ENCODE data around the gene SLC6A12.
"Not testable (repeated sequence)": the region's sequence is repeated elsewhere in the genome, so short reads cannot be mapped to it uniquely, and the experiment has no call there.

SLC6A12 gene

DNA sequence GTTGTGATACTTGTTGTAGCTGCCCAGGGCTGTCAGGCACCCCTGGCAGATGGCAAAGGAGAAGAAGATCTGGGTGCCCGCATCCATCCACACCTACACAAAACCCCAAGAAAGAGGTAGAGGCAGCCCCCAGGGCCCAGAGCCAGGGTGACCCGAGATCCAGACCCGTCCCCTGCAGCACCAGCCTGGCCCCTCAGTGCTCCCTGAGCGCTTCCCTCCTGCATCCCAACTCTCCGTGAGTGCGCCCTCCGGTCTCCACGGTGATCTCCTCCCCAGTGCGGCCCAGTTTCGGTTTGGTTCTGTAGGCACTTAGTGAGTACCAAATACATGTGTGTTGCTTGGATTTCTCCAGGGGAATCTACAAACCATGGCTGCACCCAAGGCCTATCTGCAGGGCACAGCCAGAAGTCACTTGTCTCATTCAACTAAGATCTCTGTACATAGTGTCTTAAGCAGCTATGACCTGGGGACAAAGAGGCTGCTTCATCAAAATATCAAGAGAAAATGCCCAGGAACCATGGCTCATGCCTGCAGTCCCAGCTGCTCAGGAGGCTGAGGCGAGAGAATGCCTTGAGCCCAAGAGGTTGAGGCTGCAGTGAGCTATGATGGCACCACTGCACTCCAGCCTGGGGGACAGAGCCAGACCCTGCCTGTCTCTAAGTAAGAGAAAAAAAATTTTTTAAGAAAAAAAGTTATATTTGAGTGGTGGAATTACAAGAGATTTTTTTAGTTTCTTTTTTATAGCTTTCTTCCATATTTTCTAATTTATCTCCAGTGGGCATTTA is 15.9 kb downstream of the SLC6A12 start:
- DNase-seq (ENCODE audit: low read depth, low spot score): no peak

- no peak for DNase-seq (ENCODE audit: low read depth, low spot score)
Observed at GRCh38 chr12:197347-197746, 16.6 kb downstream of the SLC6A12 start.

DNA sequence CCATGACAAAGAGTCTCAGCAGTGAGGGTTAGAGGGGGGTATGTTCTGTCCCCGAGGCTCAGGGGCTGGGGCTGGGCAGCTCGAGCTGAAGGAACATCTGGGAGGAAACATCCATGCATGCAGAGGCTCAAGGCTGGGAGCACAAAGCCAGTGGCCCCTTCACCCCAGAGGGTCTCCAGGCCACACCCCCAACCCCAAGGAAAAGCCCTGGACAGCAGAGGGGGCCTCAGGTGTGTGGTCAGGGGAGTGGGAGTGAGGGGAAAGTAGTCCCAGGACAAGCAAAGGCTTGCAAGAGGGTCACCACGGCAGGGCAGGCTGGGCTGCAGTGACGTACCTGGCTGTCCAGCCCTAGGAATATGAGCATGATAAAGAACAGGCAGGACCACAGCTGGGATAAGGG is 17.5 kb downstream of the SLC6A12 start:
- no peak for DNase-seq (ENCODE audit: low read depth, low spot score)

DNA sequence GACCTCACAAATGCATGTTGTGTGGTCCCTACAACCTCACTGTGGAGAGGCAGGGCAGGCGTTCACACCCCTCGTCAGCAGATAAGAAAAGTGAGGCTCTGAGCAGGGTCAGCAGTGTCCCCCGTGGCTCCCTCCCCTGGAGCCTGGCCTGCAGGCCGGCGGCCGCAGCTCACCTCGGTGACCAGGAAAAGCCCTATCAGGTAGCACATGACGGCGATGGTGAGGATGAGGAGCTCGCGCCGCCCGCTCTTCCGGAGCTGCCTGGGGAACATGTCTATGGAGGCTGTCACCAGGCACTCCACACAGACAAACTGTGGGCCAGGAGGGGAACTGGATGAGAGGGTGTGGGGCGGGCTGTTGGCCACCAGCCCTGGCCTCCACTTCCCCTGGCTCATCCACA is 18.0 kb downstream of the SLC6A12 start:
- DNase-seq (ENCODE audit: low read depth, low spot score): no peak

GRCh38 chr12:195156-195555 is 18.8 kb downstream of the SLC6A12 start:
- no peak for DNase-seq (ENCODE audit: low read depth, low spot score)

GRCh38 chr12:194276-194675 is 19.7 kb downstream of the SLC6A12 start:
- no peak for DNase-seq (ENCODE audit: low read depth, low spot score)

GRCh38 chr12:193261-193660 is 20.7 kb downstream of the SLC6A12 start:
- no peak for DNase-seq (ENCODE audit: low read depth, low spot score)

DNA sequence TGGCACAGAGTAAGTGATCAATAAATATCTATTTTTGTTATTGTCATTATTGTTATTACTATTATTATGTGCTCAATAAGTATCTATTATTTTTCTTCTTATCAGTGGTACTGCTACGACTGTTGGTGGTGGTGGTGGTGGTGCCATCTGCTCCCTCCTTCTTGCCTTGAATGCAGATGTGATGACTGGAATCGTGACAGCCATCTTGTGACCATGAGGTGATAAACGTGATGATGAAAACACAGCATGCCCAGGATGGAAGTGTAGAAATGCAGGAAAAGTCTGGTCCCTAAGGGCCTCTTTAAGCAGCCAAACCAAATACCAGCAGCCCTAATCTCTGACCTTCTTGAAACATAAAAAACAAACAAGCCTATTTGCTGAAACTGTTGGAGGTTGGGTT is 22.4 kb downstream of the SLC6A12 start:
- no peak for DNase-seq (ENCODE audit: low read depth, low spot score)

- DNase-seq (ENCODE audit: low read depth, low spot score): no peak
Observed at GRCh38 chr12:190881-191280, 23.1 kb downstream of the SLC6A12 start.

GRCh38 chr12:189622-189962 is 24.4 kb downstream of the SLC6A12 start:
- no peak for DNase-seq (ENCODE audit: low read depth, low spot score)

DNA sequence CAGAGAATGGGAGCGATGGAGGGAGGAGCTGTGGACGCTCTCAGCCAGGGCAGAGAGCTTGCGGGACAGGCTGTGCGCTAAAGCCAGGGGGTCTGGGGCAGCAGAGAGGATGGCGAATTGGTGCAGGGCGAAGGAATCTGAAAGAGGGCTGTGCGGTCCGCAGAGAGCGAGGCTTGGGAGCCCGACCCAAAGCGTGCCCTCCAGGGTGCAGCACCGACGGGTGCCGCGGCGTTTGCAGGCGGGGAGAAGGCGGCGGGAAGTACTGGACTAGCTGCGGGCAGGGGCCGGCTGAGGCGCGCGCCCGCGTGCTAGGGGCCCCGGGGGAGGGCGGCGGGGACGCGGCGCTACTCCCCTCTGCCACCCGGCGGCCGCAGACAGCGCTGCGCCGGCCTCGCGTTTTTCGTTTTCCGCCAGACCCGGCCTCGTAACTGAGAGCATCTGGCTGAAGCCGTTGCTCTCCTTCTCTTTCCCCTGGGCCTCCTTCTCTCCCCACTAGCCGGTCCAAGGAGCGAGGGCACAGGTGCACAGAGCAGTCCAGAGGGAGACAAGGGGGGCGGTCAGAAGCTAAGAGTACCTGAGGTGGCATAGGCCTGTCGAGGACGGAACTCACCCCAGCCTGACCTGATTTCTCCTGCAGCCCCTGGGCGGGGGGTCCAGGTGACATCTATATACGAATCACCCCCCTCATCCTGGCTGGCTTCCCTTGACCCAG is 24.9 kb downstream of the SLC6A12 start:
- no peak for DNase-seq (ENCODE audit: low read depth, low spot score)

- DNase-seq (ENCODE audit: low read depth, low spot score): not testable (repeated sequence)
Observed at GRCh38 chr12:187986-188909, 25.7 kb downstream of the SLC6A12 start.

DNA sequence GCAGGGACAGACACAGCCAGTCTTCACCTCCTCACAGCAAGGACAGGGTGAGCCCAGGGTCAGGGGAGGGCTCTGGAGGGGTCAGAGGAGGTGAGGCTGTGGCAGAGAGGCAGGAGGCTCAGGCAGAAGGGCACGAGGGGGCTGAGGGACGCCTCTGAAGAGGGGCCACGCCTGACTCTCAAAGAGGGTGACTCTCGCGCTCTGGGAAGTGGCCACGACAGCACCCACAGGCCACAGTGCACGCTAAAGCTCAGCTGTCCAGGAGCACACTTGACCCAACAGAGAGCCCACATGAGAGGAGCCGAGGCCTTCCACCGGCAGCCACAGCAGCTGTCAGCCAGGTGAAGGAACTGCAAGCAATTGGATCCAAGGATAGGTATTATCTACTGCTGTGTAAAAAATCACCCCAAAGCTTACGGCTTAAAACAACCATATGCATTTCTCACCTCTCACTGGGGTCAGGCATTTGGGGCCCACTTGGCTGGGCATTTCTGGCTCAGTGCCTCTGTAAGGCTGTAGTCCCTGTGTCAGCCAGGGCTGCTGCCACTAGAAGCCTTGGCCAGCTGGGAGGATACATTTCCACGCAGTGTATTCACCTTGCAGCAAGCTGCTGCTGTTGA is 27.8 kb downstream of the SLC6A12 start:
- no peak for DNase-seq (ENCODE audit: low read depth, low spot score)

GRCh38 chr12:185576-185955 is 28.4 kb downstream of the SLC6A12 start:
- DNase-seq (ENCODE audit: low read depth, low spot score): no peak

GRCh38 chr12:184811-185575 is 29.0 kb downstream of the SLC6A12 start:
- DNase-seq (ENCODE audit: low read depth, low spot score): no peak

GRCh38 chr12:182381-182892 is 31.5 kb downstream of the SLC6A12 start:
- DNase-seq (ENCODE audit: low read depth, low spot score): no peak

DNA sequence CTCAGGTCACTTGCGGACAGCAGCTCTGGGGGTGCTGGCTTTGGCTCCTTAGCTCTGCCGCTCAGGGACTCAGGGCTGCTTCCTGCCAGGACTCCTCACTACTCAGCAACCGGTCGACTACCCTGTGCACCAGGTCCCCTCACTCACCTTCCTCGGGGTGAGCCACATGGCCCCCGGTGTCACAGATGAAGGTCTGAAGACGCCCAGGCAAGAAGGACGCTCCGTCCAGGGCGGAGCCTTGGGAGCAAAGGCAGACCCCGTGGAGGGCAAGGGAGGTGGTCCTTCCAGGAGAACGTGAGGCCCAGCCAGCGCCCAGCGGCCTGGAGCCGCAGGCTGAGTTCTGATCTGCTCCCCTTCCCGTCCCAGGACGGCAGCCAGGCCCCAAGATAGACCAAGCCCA is 32.0 kb downstream of the SLC6A12 start:
- DNase-seq (ENCODE audit: low read depth, low spot score): no peak

DNA sequence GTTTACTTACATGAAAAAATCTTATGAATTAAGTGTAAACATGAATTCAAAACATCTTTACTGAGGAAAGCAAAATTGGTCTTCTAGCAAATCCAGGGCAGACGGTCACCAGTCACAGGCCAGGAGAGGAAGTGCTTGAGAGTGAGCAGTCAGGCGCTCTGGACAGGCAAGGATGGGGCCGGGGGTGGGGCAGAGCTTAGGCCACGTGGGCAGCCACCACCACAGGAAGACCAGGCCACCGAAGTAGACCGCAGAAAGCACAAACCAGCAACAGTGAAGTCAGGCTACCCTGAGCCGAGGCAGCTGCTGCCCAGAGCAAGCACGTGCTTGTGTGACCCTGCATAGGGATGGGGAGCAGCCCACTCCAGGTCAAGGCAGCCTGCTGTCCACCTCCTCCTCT is 33.5 kb downstream of the SLC6A12 start:
- DNase-seq (ENCODE audit: low read depth, low spot score): no peak

DNA sequence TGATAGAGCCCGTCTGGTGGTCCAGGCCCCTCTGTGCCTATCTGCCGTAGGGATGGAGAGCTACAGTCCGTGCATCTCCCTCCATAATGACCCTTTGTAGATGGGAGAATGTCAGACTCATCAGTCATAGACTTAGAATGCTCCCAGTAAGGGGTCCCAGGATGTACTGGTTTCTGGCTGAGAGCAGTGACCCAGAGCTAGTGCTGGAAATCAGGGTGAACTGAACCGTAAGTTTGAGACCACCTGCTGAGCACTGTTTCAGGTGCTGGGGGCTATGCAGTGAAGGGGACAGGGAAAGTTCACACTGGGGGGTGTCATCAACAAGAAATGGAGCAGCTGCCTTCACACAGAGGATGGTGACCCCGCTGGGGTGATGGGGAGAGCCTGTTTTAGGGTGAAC is 34.1 kb downstream of the SLC6A12 start:
- DNase-seq (ENCODE audit: low read depth, low spot score): no peak

- no peak for DNase-seq (ENCODE audit: low read depth, low spot score)
Observed at GRCh38 chr12:179131-179884, 34.6 kb downstream of the SLC6A12 start.

Data from iPS DF 19.7 (cell line).